CD8-positive, alpha-beta memory T cell (primary cell): ENCODE measurements around the gene NCOR2. TPM values are rescaled to one million over a fixed set of nuclear protein-coding genes. Genes with fewer than 3 reads are reported as not detected.
A peak's percentile ranks its signal among the peaks of the same experiment; 100 is the strongest.

Experiments
- CTCF ChIA-PET: fragments of 350-600 bp; sonication (Branson Sonifier 250); formaldehyde crosslinking; loops from one replicate; lab custom pipeline; 2021; ENCODE audit warnings: antibody characterized with exemption; lab: Charles Lee
- POLR2A ChIA-PET: fragments of 350-600 bp; sonication (Branson Sonifier 250); formaldehyde crosslinking; loops from one replicate; lab custom pipeline; 2021; ENCODE audit warnings: antibody characterized with exemption; lab: Charles Lee
- DNase-seq, 5 donors: peaks; one replicate each; pipeline versions ENCODE4 v3.0.0 to v3.0.0-alpha.2; 2020 to 2022; ENCODE audit warnings: mixed read lengths in 1 of 5
- H3K27ac ChIP-seq: one replicate; pipeline ENCODE4 v1.7.0; 2013; ENCODE audit warnings: low read depth, mild to moderate bottlenecking, low read length, moderate library complexity
- H3K27me3 ChIP-seq: 2 replicates; pipeline ENCODE4 v1.7.0; 2013; ENCODE audit warnings: low read length, mild to moderate bottlenecking; ENCODE audit not compliant: insufficient read depth, poor library complexity, severe bottlenecking
- H3K36me3 ChIP-seq: 2 replicates; pipeline ENCODE4 v1.7.0; 2013; ENCODE audit warnings: mild to moderate bottlenecking, low read length, moderate library complexity; ENCODE audit not compliant: insufficient read depth
- H3K4me1 ChIP-seq: 2 replicates; pipeline ENCODE4 v1.7.0; 2013; ENCODE audit warnings: mild to moderate bottlenecking, low read length, moderate library complexity; ENCODE audit not compliant: insufficient read depth
- H3K4me3 ChIP-seq: 2 replicates; pipeline ENCODE4 v1.7.0; 2013; ENCODE audit warnings: mild to moderate bottlenecking, low read length
- H3K9me3 ChIP-seq: 2 replicates; pipeline ENCODE4 v1.7.0; 2013; ENCODE audit warnings: mild to moderate bottlenecking, low read length
- H3K27ac Mint-ChIP-seq, 8 donors: one replicate each; pipeline ENCODE4 v1.8.0; 2020 to 2021; ENCODE audit warnings: mixed read lengths in 8 of 8, mild to moderate bottlenecking in 6 of 8, inconsistent platforms in 3 of 8, moderate library complexity in 3 of 8
- H3K27me3 Mint-ChIP-seq, 2 donors: one replicate each; pipeline ENCODE4 v1.8.0; 2020 to 2021; ENCODE audit warnings: mixed read lengths in 2 of 2, mild to moderate bottlenecking in 1 of 2, moderate library complexity in 1 of 2
- H3K36me3 Mint-ChIP-seq, 3 donors: one replicate each; pipeline ENCODE4 v1.8.0; 2020 to 2021; ENCODE audit warnings: mixed read lengths in 3 of 3, inconsistent platforms in 1 of 3, mild to moderate bottlenecking in 1 of 3
- H3K4me1 Mint-ChIP-seq, 3 donors: one replicate each; pipeline ENCODE4 v1.8.0; 2020 to 2021; ENCODE audit warnings: mixed read lengths in 3 of 3, inconsistent platforms in 1 of 3, mild to moderate bottlenecking in 1 of 3
- H3K4me3 Mint-ChIP-seq, 7 donors: one replicate each; pipeline ENCODE4 v1.8.0; 2020 to 2021; ENCODE audit warnings: mixed read lengths in 7 of 7, mild to moderate bottlenecking in 6 of 7, moderate library complexity in 4 of 7, inconsistent platforms in 2 of 7
- H3K9me3 Mint-ChIP-seq, 5 donors: one replicate each; pipeline ENCODE4 v1.8.0; 2020 to 2022; ENCODE audit warnings: mixed read lengths in 5 of 5, mild to moderate bottlenecking in 3 of 5, moderate library complexity in 2 of 5, inconsistent platforms in 1 of 5
- polyA plus RNA-seq: library from polyadenylated mRNA; unstranded; fragments of 300-500 nt; fragmentation: Illumina TruSeq; gene quantifications from one replicate; pipeline ENCODE4 v1.2.3, GENCODE V29; 2021
- total RNA-seq, 2 experiments: library from RNA; stranded (reverse); gene quantifications; one replicate each; pipeline ENCODE4 v1.2.3, GENCODE V29; 2021

The NCOR2 gene
- total and polyA plus RNA-seq, 3 experiments from 2014 or later = 16.7 to 97.4 (median 96.6) TPM

DNA sequence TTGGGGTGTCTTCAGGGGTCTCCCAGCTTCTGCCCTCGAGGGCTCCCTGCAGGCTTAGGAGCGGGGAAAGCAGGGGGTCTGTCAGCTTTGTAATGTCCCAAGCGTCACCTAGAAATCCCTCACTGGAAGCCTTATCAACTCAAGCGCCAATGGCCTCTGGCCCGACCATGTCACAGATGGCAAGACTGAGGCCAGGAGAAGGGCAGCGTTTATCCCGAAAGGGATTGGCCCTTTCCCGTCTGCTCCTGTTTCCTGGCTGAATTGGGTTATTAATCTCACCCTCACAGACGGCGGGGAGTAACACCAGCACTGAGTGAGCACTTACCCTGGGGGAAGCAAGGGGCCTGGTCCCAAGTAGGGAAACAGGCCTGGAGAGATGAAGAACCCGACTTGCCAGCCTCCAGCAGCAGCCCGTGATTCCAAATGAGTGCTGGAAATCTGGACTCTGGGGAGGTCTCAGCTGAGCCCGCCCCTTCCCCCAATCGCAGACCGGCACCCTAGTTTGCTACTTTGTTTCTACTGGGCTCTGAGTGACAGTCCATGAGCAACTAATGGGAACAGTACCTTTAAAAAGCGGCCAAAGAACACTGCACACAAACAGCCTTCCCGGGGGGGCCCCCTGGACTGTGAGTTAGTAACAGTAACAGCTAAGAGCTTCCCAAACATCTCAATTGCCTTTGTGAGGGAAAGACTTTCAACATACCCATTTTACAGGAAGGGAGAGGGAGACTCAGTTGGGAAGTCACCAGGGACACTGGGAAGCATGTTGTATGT is 2.1 kb upstream of the NCOR2 start:
- H3K9me3 ChIP-seq = no peaks in the 10 kb centered on the region
- no peaks in the 10 kb centered on the region for H3K36me3 ChIP-seq
- H3K27me3 ChIP-seq = no peaks in the 10 kb centered on the region
- Mint-ChIP-seq H3K4me3 (peak overlapping the region in 2 of 7 donors; percentile 6 to 85), H3K4me1 (peaks cover 12 to 25% (median 13%) of the 10 kb centered on the region in 3 donors), H3K27me3 (peaks cover 0 to 1% of the 10 kb centered on the region in 2 donors), H3K36me3 (peaks cover 0 to 3% (median 0%) of the 10 kb centered on the region in 3 donors), H3K27ac (peak overlapping the region in 1 of 8 donors; percentile 40), H3K9me3 (no peaks in the 10 kb centered on the region)
- no peak for DNase-seq
- ChIA-PET CTCF (no interaction called here), POLR2A (interaction anchor here (0.6 to 0.8 kb wide), 2 partner anchors 38 to 109 kb away, joined by 3 read pairs; no protein-coding TSS in a partner anchor)
- no peak overlapping the region for H3K4me3 ChIP-seq
- H3K27ac ChIP-seq = no peak overlapping the region
- H3K4me1 ChIP-seq = peaks cover 18% of the 10 kb centered on the region

DNA sequence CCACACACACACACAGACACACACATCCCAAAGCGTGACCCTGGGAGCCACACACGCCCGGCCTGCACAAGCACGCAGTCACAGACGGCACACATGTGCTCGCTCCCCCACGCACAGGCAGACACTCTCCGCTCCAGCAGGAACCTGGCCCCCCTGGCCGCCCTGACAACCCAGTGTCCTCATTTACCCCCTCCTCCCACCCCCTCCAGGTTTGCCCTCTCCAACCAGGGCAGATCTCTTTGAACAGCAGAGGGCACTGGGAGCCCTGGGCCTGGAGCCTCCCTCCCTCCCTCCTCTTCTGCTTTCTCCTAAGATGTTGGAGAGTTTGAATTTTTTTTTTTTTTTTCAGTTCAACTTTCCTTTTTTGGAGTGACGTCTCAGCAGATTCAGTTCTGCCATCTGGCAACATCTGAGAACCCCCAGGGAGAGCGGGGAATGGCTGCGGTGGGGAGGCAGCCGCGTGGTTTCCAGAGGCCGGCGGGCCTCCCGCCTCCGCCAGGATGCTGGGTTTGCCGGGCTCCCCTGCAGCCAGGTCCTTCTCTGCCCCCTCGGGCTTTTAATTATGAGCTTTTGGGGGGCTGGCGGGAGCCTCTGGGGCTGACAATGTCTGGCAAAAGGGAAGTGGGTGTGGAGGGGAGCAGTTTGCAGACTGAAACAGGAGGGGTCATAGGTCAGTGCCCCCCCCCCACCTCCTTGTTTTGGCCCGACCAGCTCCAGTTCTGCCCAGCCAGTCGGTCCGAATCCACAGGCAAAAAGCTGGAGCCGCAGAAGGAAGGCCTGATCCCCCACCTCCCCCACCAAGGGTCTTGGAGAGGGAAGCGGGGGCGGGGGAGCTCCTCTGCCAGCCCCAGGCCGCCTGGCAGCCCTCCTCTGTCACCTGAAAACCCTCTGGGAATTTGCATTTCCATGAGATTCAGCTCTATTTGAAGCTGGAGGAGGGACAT is 1.3 kb upstream of the NCOR2 start:
- Histone ChIP-seq H3K4me3 (no peak overlapping the region), H3K27me3 (no peaks in the 10 kb centered on the region), H3K27ac (no peak overlapping the region), H3K4me1 (peaks cover 19% of the 10 kb centered on the region), H3K9me3 (no peaks in the 10 kb centered on the region), H3K36me3 (no peaks in the 10 kb centered on the region)
- POLR2A ChIA-PET = interaction anchor here (0.6 to 0.8 kb wide), 2 partner anchors 37 to 110 kb away, joined by 3 read pairs; no protein-coding TSS in a partner anchor
- peaks cover 0 to 1% of the 10 kb centered on the region in 2 donors for H3K27me3 Mint-ChIP-seq
- peak overlapping the region; percentile 23 to 88 (median 61) for H3K4me3 Mint-ChIP-seq
- DNase-seq = no peak
- H3K9me3 Mint-ChIP-seq = no peaks in the 10 kb centered on the region
- peaks cover 15 to 33% (median 18%) of the 10 kb centered on the region in 3 donors for H3K4me1 Mint-ChIP-seq
- H3K27ac Mint-ChIP-seq = peak overlapping the region in 1 of 8 donors; percentile 81
- H3K36me3 Mint-ChIP-seq = peaks cover 0 to 3% (median 0%) of the 10 kb centered on the region in 3 donors
- CTCF ChIA-PET = no interaction called here

DNA sequence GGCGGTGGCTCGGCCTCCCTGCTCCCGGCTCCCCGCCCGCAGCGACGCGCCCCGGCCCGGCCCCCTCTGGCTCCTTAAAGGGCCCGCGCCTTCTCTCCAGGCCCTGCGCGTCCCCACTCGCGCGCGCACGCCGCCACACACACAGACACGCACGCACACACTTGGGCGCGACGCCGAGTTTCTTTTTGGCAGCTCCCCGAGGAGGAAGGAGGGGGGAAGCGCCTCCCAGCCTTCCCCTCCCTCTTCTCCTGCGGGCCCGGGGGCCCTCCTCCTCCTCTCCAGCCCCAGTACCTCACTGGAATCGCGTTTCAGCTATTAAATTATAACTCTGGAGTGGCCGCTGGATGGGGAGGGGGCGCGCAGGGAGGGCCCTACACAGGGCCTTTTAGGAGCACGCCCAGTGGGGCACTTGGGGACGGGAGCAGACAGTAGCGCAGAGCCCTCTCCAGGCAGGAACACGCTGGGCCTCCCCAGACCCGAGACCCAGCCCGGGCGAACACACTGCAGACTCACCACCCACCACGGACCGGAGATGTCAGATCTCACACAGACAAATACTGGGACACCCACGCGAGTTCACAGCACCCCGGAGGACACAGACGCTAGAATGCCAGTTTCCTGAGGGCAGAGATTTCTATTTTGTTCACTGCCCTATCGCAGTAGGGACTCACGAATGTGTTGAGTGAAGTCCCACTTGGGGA is 411 bp upstream of the NCOR2 start:
- ChIA-PET POLR2A (no interaction called here), CTCF (interaction anchor here (1.0 kb wide), 1 partner anchor 199 kb away, joined by 4 read pairs; no protein-coding TSS in a partner anchor)
- Mint-ChIP-seq H3K9me3 (no peaks in the 10 kb centered on the region), H3K27ac (peak overlapping the region; percentile 48 to 94 (median 72)), H3K27me3 (peaks cover 0 to under 1% of the 10 kb centered on the region in 2 donors), H3K36me3 (peaks cover 0 to 3% (median 0%) of the 10 kb centered on the region in 3 donors), H3K4me1 (peaks cover 22 to 42% (median 24%) of the 10 kb centered on the region in 3 donors), H3K4me3 (peak overlapping the region; percentile 81 to 92 (median 84))
- peak; percentile 74 to 89 (median 78) for DNase-seq
- Histone ChIP-seq H3K36me3 (no peaks in the 10 kb centered on the region), H3K9me3 (no peaks in the 10 kb centered on the region), H3K4me3 (peak overlapping the region; percentile 80), H3K27me3 (no peaks in the 10 kb centered on the region), H3K4me1 (peaks cover 24% of the 10 kb centered on the region), H3K27ac (peak overlapping the region; percentile 51)

DNA sequence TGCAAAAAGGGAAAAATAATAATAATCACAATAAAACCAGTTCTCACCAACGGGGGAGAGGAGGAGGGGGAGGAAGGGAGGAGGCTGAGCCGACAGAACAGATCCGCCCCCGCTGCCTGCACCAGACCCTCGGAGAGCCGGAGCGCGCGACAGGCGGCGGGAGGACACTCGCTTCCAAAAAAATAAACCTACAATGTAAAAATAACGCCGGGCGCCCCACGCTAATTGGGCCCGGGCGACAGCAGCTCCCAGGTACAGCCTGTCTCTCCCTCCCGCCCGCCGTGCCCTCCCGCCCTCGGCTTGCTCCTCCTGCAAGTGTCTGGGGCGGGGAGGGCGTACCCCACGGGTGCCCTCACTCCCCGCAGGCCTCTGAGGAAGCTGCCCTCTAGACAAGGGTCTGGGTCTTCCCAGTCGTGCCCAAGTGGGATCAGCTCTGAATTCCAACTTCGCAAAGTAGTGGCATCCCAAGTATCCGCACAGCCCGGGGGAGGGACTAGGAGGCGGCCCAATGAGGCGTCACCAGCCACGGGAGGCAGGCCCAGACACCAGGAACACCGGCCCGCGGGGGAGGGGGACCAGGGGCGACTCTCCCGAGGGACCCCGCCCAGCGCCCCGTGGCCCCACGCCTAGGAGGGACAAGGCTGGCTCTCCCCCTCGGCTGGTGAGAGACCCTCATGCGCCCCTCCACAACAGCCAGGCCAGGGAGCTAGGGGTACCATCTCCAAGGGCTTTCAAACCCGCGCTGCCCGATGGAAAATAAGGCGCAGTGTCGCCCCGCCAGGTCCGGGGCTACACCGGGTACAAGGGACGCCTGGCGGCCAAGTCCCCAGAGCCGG is 1.0 kb downstream of the NCOR2 start:
- peaks cover 24% of the 10 kb centered on the region for H3K4me1 ChIP-seq

DNA sequence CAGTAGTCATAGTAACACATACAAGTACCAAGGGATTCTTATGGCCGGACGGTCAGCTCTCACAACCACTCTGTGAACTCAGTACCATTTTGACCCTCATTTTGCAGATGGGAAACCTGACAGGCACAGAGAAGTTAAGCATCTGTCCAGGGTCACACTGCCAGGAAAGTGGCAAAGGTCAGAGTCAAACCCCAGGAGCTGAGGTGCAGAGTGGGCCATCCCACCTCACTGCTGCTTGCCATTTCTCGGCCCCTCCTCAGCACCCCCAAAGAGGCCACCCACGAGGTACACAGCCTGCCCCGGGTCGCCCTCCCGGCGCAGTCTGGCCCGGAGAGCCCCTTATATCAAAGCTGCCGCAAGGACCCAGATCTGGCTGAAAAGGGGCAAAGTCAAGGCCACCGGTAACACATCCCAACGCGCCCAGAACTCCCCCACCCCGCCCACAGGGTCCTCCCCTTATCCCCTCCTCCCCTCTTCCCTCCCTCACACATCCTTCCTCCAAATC is 1.7 kb downstream of the NCOR2 start:
- Histone ChIP-seq H3K36me3 (no peaks in the 10 kb centered on the region), H3K27ac (peak overlapping the region; percentile 69), H3K4me3 (peak overlapping the region; percentile 80), H3K9me3 (no peaks in the 10 kb centered on the region), H3K4me1 (peaks cover 24% of the 10 kb centered on the region), H3K27me3 (no peaks in the 10 kb centered on the region)
- H3K9me3 Mint-ChIP-seq = no peaks in the 10 kb centered on the region
- H3K27ac Mint-ChIP-seq = peak overlapping the region; percentile 46 to 95 (median 88)
- ChIA-PET CTCF (no interaction called here), POLR2A (interaction anchor here (1.0 kb wide), 1 partner anchor 176 kb away, joined by 3 read pairs; no protein-coding TSS in a partner anchor)
- peaks cover 33 to 59% (median 38%) of the 10 kb centered on the region in 3 donors for H3K4me1 Mint-ChIP-seq
- peaks cover 0 to 3% (median 0%) of the 10 kb centered on the region in 3 donors for H3K36me3 Mint-ChIP-seq
- peak overlapping the region; percentile 91 to 97 (median 94) for H3K4me3 Mint-ChIP-seq
- DNase-seq = no peak
- no peaks in the 10 kb centered on the region for H3K27me3 Mint-ChIP-seq

More for the DNA sequence above, 1.0 kb downstream of the NCOR2 start:
- CTCF ChIA-PET = interaction anchor here (0.8 kb wide), 1 partner anchor 112 kb away, joined by 3 read pairs; no protein-coding TSS in a partner anchor
- H3K9me3 Mint-ChIP-seq = no peaks in the 10 kb centered on the region
- H3K4me3 Mint-ChIP-seq = peak overlapping the region; percentile 91 to 97 (median 94)
- peak overlapping the region; percentile 80 for H3K4me3 ChIP-seq
- no peaks in the 10 kb centered on the region for H3K9me3 ChIP-seq
- no peaks in the 10 kb centered on the region for H3K27me3 Mint-ChIP-seq
- peak; percentile 56 to 78 (median 62) for DNase-seq
- peaks cover 27 to 52% (median 31%) of the 10 kb centered on the region in 3 donors for H3K4me1 Mint-ChIP-seq
- H3K27ac ChIP-seq = peak overlapping the region; percentile 69
- no peaks in the 10 kb centered on the region for H3K36me3 ChIP-seq
- no peaks in the 10 kb centered on the region for H3K27me3 ChIP-seq
- POLR2A ChIA-PET = interaction anchor here (0.9 to 1.0 kb wide), 2 partner anchors 100 to 177 kb away, joined by 3 read pairs; no protein-coding TSS in a partner anchor
- H3K36me3 Mint-ChIP-seq = peaks cover 0 to 3% (median 0%) of the 10 kb centered on the region in 3 donors
- H3K27ac Mint-ChIP-seq = peak overlapping the region; percentile 88 to 96 (median 92)

DNA sequence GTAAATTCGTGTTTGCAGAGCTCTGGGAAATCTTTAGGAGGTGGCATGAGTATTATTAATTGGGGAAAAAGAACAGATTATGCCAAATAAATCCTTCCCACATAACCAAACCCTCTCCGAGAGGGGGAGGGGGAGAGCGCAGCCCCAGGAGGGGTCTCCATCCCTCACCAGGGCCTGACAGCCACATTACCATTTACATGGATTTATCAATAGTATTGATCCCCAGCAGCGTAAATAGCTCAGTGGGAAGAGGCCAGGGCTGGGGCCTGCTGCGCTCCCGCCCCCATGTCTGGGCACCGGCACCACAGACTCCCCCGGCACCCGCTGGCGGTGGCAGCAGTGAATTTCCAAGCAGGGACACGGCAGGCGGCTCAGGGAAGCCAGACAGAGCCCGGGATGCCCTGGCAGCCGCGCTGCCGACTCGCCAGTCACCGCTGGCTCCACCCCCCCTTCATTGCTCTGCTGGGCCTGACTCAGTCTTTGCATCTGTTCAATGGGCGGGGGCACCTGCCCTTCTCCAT is 2.4 kb downstream of the NCOR2 start:
- Mint-ChIP-seq H3K4me1 (peaks cover 33 to 66% (median 44%) of the 10 kb centered on the region in 3 donors), H3K4me3 (peak overlapping the region; percentile 68 to 94 (median 92)), H3K36me3 (peaks cover 0 to 3% (median 0%) of the 10 kb centered on the region in 3 donors), H3K9me3 (no peaks in the 10 kb centered on the region), H3K27ac (peak overlapping the region in 1 of 8 donors; percentile 88), H3K27me3 (no peaks in the 10 kb centered on the region)
- Histone ChIP-seq H3K27me3 (no peaks in the 10 kb centered on the region), H3K9me3 (no peaks in the 10 kb centered on the region), H3K27ac (no peak overlapping the region), H3K36me3 (no peaks in the 10 kb centered on the region), H3K4me1 (peaks cover 24% of the 10 kb centered on the region), H3K4me3 (no peak overlapping the region)
- CTCF ChIA-PET = no interaction called here
- POLR2A ChIA-PET = no interaction called here
- no peak for DNase-seq
